Activated gamma-delta T cell treated with anti-CD3 and anti-CD28 coated beads, Interleukin-2, amount 50 U/mL, for 16 hours (primary cell): ENCODE measurements around the gene IGFL2.
"Not testable (repeated sequence)": the region's sequence is repeated elsewhere in the genome, so short reads cannot be mapped to it uniquely, and the experiment has no call there.

ENCODE experiments used
- DNase-seq: peaks from one replicate; pipeline ENCODE4 v3.0.0-alpha.2; 2020; ENCODE audit warnings: low read depth

The IGFL2 gene

DNA sequence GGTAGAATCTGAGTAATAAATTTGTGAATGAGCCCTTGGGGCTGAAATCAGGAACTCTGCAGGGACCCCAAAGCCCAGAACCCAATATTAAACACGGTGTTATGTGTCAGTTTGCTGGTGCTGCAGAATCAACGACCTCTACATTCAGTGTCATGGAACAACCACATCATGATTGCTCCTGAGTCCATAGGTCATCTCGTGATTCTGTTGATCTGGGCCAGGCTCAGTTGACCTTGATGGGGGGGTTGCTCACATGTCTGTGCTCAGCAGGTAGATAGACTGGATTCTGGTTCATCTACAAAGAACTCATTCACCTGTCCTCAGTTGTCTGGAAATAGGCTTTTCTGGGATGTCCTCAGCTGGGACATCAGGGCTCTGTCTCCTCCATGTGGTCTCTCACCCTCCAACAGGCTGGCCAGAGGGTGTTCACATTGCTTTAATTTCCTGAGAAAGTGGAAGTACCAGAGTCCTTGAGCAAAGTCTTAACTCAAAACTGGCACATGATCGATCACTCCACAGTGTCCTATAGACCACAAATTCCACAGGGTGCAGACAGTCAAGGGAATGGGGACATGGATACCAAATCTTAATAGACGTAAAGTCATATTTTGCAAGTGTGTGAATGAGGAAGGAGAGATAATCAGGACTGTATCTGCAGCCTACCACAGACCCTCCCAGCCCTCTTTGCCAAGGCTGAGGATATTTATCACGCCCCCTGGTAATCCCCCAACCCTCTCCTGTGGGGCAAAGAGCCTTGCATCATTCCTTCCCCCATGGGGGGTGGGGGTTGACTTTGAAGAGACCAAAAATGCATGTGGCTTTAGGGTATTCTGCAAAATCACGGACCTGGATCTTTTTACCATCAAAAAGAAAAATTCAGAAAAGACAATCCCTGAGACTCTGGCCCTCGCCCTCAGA is 42.2 kb downstream of the IGFL2 start:
- DNase-seq, result no peak

DNA sequence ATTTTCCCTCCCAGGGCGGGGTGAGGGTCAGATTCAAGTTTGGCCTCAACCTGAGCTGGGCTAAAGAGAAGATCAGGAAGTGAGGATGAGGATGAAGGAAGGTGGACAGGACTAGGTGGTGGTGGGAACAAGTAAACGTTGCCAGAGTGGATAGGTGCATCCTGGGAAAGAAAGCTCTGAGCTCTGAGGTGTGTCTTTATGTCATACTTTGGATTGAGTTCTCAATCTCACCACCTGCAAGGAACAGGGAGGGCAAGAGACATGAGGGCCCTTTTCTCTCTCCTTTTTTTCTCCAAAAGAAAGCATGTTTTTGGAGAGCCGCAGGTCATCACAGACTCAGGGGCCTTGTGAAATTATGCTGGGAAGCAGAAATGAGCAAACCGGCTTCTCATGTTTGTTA is 43.3 kb downstream of the IGFL2 start:
- no peak for DNase-seq

- DNase-seq, result no peak
Measured at GRCh38 chr19:46191972-46192371, 43.9 kb downstream of the IGFL2 start.

- not testable (repeated sequence) for DNase-seq
Measured at GRCh38 chr19:46192626-46192991, 44.6 kb downstream of the IGFL2 start.

DNA sequence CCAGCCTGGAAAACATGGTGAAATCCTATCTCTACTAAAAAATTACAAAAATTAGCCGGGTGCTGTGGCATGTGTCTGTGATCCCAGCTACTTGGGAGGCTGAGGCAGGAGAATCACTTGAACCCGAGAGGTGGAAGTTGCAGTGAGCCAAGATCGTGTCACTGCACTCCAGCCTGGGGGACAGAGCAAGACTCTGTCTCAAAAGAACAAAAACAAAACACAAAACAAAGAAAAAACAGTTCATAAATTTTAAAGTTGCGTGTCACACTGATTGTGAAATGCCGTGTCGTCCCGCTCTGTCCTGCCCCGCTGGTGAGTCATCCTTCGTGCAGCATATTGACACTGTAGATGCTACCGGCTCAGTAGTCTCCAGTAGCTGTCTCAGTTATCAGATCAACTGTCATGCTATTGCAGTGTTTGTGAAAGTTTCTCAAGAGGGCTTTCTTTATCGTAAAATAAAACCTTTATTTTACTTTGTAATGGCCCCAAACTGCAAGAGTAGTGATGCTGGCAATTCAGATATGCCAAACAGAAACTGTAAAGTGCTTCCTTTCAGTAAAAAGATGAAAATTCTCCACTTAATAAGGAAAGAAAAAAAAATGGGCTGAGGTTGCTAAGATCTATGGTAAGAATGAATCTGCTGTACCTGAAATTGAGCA is 45.1 kb downstream of the IGFL2 start:
- DNase-seq, result no peak

- no peak for DNase-seq
Measured at GRCh38 chr19:46193678-46194077, 45.6 kb downstream of the IGFL2 start.

DNA sequence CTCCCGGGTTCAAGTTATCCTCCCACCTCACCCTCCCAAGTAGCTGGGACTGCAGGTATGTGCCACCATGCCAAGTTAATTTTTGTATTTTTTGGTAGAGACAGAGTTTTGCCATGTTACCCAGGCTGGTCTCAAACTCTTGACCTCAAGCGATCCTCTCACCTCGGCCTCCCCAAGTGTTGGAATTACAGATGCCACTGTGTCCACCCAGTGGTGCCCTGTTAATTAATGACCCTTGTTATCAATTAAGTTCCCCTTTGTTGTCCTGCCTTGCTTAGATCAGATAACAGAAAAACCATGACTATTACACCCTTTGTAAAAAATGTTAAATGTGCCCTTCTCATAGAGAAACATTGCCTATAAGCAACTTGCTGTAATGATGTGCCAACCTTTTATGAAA is 47.1 kb downstream of the IGFL2 start:
- DNase-seq, result no peak

DNA sequence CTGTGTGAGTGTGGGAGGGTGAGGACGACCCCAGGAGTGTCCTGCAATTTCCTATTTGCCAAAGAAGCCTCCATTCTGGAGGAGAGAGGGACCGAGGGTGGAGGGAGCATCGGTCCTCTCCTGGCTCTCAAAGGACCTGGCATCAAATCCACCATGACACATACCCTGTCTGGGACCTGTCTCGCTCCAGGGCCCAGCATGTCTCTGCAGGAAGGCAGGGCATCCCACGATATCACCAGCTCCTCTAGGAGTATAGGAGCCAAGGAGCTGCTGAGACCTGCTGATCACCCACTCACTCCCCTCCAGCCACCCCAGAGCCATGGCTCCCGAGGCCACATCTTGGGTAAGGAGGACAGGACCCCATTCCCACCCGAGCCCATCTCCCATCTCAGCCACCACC is 47.9 kb downstream of the IGFL2 start:
- DNase-seq, result not testable (repeated sequence)

- no peak for DNase-seq
Measured at GRCh38 chr19:46196410-46197124, 48.5 kb downstream of the IGFL2 start.

- no peak for DNase-seq
Measured at GRCh38 chr19:46197314-46198070, 49.5 kb downstream of the IGFL2 start.

- no peak for DNase-seq
Measured at GRCh38 chr19:46198756-46199155, 50.7 kb downstream of the IGFL2 start.

GRCh38 chr19:46201454-46202310 is 53.6 kb downstream of the IGFL2 start:
- DNase-seq, result no peak

DNA sequence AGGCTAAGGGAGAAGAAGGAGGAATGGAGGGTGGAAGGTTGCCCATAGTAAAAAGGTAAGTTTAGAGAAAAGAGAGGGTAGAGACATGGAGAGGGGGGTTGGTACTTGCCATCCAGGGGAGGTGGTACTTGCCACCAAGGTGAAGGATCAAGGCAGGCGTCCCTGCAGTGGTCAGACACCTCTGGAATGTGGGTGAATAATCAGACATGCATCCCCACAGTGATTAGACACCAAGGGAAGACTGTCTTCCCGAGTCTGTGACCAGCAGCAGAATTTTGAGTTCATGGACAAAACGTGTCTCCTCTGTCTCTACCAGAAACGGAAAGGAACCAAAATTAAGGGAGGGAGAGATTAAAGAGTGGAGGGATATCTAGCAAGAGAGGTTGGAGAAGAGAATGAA is 54.4 kb downstream of the IGFL2 start:
- DNase-seq, result no peak

DNA sequence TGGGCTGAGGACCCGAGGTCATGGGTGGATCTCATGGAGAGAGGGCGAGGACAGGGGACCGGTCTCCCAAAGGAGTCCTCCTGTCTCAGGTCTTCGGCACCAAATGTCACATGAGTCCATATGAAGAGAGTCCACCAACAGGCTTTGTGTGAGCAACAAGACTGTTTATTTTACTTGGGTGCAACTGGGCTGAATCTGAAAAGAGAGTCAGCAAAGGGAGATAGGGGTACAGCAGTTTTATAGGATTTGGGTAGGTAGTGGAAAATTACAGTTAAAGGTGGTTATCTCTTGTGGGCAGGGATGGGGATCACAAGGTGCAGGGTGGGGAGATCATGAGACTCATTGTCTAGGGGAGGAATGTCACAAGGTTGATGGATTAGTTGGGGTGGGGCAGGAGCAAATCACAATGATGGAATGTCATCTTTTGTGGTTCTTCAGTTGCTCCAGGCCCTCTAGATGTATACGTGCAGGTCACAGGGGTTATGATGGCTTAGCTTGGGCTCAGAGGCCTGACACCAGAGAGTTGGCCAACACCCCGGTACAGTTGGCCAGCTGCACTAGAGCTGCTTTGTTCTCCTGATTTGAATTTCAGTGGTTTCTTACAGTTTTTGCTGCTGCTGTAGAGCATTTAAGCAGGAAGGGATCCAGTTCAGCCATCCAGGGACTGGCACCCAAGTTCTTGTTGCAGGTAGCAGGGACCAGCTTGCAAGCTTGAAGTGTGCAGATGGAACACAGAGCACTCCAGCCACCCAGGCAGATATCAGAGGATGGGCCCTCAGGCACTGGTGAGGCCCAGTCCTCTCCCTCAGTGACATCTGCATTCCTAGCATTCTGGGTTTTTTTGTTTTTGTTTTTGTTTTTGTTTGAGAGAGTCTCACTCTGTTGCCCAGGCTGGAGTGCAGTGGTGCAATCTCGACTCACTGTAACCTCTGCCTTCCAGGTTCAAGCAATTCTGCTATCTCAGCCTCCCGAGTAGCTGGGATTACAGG is 55.1 kb downstream of the IGFL2 start:
- DNase-seq, result no peak

DNA sequence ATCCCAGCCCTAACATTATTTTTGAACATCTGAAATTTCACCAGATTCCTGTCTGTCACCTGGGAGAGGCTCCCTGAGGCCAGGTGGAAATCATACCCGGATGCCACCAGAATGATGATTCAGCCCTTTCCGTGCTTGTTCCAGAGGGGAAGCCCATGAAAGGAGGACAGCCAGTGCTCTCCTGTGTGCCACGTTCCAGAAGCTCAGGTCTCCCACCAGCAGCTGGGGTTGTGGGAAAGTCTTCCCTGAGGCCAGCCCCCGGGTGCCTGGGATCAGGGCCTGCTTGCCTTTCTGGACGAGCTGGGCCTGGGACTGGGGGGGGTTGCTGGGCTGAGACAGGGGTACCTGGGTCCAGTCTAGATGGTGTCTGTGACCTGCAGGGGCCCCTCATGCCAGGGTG is 56.0 kb downstream of the IGFL2 start:
- no peak for DNase-seq

- DNase-seq, result no peak
Measured at GRCh38 chr19:46205183-46205984, 57.3 kb downstream of the IGFL2 start.

DNA sequence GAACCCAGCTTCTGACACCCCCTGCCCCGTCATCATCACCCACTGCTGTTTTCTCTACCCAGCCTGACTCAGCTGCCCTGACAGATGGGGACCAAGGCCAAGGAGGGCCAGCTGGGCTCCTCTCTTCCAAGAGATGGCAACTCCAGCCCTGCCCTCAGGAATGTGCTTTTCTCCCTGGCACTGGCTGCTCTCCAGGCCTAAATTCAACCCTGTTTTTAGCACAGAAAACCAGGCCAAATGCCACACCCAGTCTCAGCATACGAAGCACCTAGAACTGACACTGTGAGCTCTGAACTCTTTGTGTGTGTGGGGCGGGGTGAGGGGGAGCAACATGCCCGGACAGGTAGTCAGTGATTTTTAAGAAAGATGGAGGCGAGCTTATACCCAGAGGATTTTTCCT is 58.1 kb downstream of the IGFL2 start:
- no peak for DNase-seq

- no peak for DNase-seq
Measured at GRCh38 chr19:46206682-46207081, 58.6 kb downstream of the IGFL2 start.

GRCh38 chr19:46207858-46208257 is 59.8 kb downstream of the IGFL2 start:
- not testable (repeated sequence) for DNase-seq
